ENCODE measurements around the gene TRIM17. TPM values are rescaled to one million over a fixed set of nuclear protein-coding genes. Genes with fewer than 3 reads are reported as not detected.
"Not testable (repeated sequence)": the region's sequence is repeated elsewhere in the genome, so short reads cannot be mapped to it uniquely, and the experiment has no call there.

Gene TRIM17
- total RNA-seq, 2 donors from 2014 or later, result 0.38 to 1.9 TPM

GRCh38 chr1:228452194-228453021 lies 35.7 kb upstream of the TRIM17 start:
- DNase-seq (ENCODE audit: low spot score), result peak; percentile 78
- intact Hi-C loops (cut with DNase I), result no loop called here

GRCh38 chr1:228450200-228450599 lies 33.5 kb upstream of the TRIM17 start:
- intact Hi-C loops (cut with DNase I), result no loop called here
- peak; percentile 67 for DNase-seq (ENCODE audit: low spot score)

GRCh38 chr1:228448372-228448771 lies 31.7 kb upstream of the TRIM17 start:
- DNase-seq (ENCODE audit: low spot score), result peak; percentile 5
- intact Hi-C loops (cut with DNase I), result no loop called here

- DNase-seq (ENCODE audit: low spot score), result peak; percentile 60
- intact Hi-C loops (cut with DNase I), result no loop called here
Observed at GRCh38 chr1:228446852-228447251, 30.2 kb upstream of the TRIM17 start.

- intact Hi-C loops (cut with DNase I), result no loop called here
- peak; percentile 82 for DNase-seq (ENCODE audit: low spot score)
Observed at GRCh38 chr1:228445843-228446650, 29.4 kb upstream of the TRIM17 start.

- intact Hi-C loops (cut with DNase I), result no loop called here
- no peak for DNase-seq (ENCODE audit: low spot score)
Observed at GRCh38 chr1:228445490-228445842, 28.8 kb upstream of the TRIM17 start.

GRCh38 chr1:228443395-228443794 lies 26.7 kb upstream of the TRIM17 start:
- intact Hi-C loops (cut with DNase I), result no loop called here
- DNase-seq (ENCODE audit: low spot score), result peak; percentile 13

- intact Hi-C loops (cut with DNase I), result no loop called here
- DNase-seq (ENCODE audit: low spot score), result peak; percentile 24
Observed at GRCh38 chr1:228440761-228441500, 24.3 kb upstream of the TRIM17 start.

- intact Hi-C loops (cut with DNase I), result no loop called here
Observed at GRCh38 chr1:228438266-228438665, 21.6 kb upstream of the TRIM17 start.

GRCh38 chr1:228437424-228437962 lies 20.8 kb upstream of the TRIM17 start:
- intact Hi-C loops (cut with DNase I), result no loop called here
- DNase-seq (ENCODE audit: low spot score), result peak; percentile 46

More at GRCh38 chr1:228438266-228438665, 21.6 kb upstream of the TRIM17 start:
- peak; percentile 48 for DNase-seq (ENCODE audit: low spot score)

GRCh38 chr1:228434689-228435088 lies 18.0 kb upstream of the TRIM17 start:
- intact Hi-C loops (cut with DNase I), result no loop called here

GRCh38 chr1:228433337-228434053 lies 16.8 kb upstream of the TRIM17 start:
- intact Hi-C loops (cut with DNase I), result not testable (repeated sequence)
- DNase-seq (ENCODE audit: low spot score), result peak; percentile 61

More at GRCh38 chr1:228434689-228435088, 18.0 kb upstream of the TRIM17 start:
- peak; percentile 24 for DNase-seq (ENCODE audit: low spot score)

- intact Hi-C loops (cut with DNase I), result no loop called here
Observed at GRCh38 chr1:228430243-228430642, 13.6 kb upstream of the TRIM17 start.

GRCh38 chr1:228429698-228430097 lies 13.0 kb upstream of the TRIM17 start:
- peak; percentile 9 for DNase-seq (ENCODE audit: low spot score)
- intact Hi-C loops (cut with DNase I), result no loop called here

More at GRCh38 chr1:228430243-228430642, 13.6 kb upstream of the TRIM17 start:
- DNase-seq (ENCODE audit: low spot score), result peak; percentile 40

- intact Hi-C loops (cut with DNase I), result no loop called here
- DNase-seq (ENCODE audit: low spot score), result peak; percentile 60
Observed at GRCh38 chr1:228429007-228429406, 12.3 kb upstream of the TRIM17 start.

GRCh38 chr1:228428412-228428811 lies 11.8 kb upstream of the TRIM17 start:
- peak; percentile 53 for DNase-seq (ENCODE audit: low spot score)
- intact Hi-C loops (cut with DNase I), result no loop called here

GRCh38 chr1:228426518-228427175 lies 10.0 kb upstream of the TRIM17 start:
- intact Hi-C loops (cut with DNase I), result no loop called here
- peak; percentile 15 for DNase-seq (ENCODE audit: low spot score)
